KMS-11 (cell line): ENCODE measurements around the gene PNMT.
A peak's percentile ranks its signal among the peaks of the same experiment; 100 is the strongest.

Experiments
- H2AFZ ChIP-seq: fragments of 200-600 bp; sonication (generic); 2 replicates; pipeline ENCODE4 v1.6.1; 2016; ENCODE audit warnings: antibody characterized with exemption, mixed run types, low read depth
- H3K27ac ChIP-seq: fragments of 200-600 bp; sonication (generic); 2 replicates; pipeline ENCODE4 v1.6.1; 2016; ENCODE audit warnings: mild to moderate bottlenecking, mixed run types
- H3K27me3 ChIP-seq: fragments of 200-600 bp; sonication (generic); 2 replicates; pipeline ENCODE4 v1.6.1; 2017; ENCODE audit warnings: mild to moderate bottlenecking, low read depth, mixed run types, moderate library complexity; ENCODE audit not compliant: insufficient read depth
- H3K36me3 ChIP-seq: fragments of 200-600 bp; sonication (generic); 2 replicates; pipeline ENCODE4 v1.6.1; 2017; ENCODE audit warnings: mild to moderate bottlenecking, mixed run types; ENCODE audit not compliant: insufficient read depth
- H3K4me1 ChIP-seq: fragments of 200-600 bp; sonication (generic); 2 replicates; pipeline ENCODE4 v1.6.1; 2016; ENCODE audit warnings: mild to moderate bottlenecking, low read depth, mixed run types; ENCODE audit not compliant: poor library complexity, severe bottlenecking
- H3K4me2 ChIP-seq: fragments of 200-600 bp; sonication (generic); 2 replicates; pipeline ENCODE4 v1.7.0; 2016; ENCODE audit warnings: mild to moderate bottlenecking, mixed run types
- H3K4me3 ChIP-seq: fragments of 200-600 bp; sonication (generic); IDR thresholded peaks from 2 replicates; pipeline ENCODE4 v1.6.1; 2017; ENCODE audit warnings: low read depth, low read length, mixed read lengths; ENCODE audit not compliant: insufficient read depth
- H3K79me2 ChIP-seq: fragments of 200-600 bp; sonication (generic); 2 replicates; pipeline ENCODE4 v1.6.1; 2016; ENCODE audit warnings: low read depth, mixed run types; ENCODE audit not compliant: insufficient read depth
- H3K9ac ChIP-seq: fragments of 200-600 bp; sonication (generic); 2 replicates; pipeline ENCODE4 v1.6.1; 2016; ENCODE audit warnings: mild to moderate bottlenecking, mixed run types
- H4K20me1 ChIP-seq: fragments of 200-600 bp; sonication (generic); 2 replicates; pipeline ENCODE4 v1.6.1; 2016; ENCODE audit warnings: mild to moderate bottlenecking, mixed run types; ENCODE audit not compliant: insufficient read depth
- TF ChIP-seq, protein P1 (sequence below): fragments of 200-600 bp; sonication (generic); conservative IDR thresholded peaks from 2 replicates; pipeline ENCODE4 v1.6.1; 2017; ENCODE audit warnings: low read depth, mild to moderate bottlenecking, antibody characterized with exemption, low read length, moderate library complexity, mixed read lengths

PNMT gene

GRCh38 chr17:39621523-39622379 is 46.5 kb upstream of the PNMT start:
- TF ChIP-seq, protein P1, sequence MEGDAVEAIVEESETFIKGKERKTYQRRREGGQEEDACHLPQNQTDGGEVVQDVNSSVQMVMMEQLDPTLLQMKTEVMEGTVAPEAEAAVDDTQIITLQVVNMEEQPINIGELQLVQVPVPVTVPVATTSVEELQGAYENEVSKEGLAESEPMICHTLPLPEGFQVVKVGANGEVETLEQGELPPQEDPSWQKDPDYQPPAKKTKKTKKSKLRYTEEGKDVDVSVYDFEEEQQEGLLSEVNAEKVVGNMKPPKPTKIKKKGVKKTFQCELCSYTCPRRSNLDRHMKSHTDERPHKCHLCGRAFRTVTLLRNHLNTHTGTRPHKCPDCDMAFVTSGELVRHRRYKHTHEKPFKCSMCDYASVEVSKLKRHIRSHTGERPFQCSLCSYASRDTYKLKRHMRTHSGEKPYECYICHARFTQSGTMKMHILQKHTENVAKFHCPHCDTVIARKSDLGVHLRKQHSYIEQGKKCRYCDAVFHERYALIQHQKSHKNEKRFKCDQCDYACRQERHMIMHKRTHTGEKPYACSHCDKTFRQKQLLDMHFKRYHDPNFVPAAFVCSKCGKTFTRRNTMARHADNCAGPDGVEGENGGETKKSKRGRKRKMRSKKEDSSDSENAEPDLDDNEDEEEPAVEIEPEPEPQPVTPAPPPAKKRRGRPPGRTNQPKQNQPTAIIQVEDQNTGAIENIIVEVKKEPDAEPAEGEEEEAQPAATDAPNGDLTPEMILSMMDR: peak; percentile 100
- Histone ChIP-seq H3K4me2 (peak overlapping the region; percentile 67), H3K79me2 (no peaks in the 10 kb centered on the region), H2AFZ (peak overlapping the region; percentile 62), H4K20me1 (no peaks in the 10 kb centered on the region), H3K27ac (no peak overlapping the region), H3K36me3 (no peaks in the 10 kb centered on the region), H3K9ac (no peak overlapping the region; the same call in 1 of the 2 replicates), H3K4me3 (no peak overlapping the region), H3K27me3 (no peaks in the 10 kb centered on the region), H3K4me1 (peaks cover 45% of the 10 kb centered on the region)

GRCh38 chr17:39622380-39623006 is 45.8 kb upstream of the PNMT start:
- Histone ChIP-seq H3K27ac (no peak overlapping the region), H3K27me3 (no peaks in the 10 kb centered on the region)

GRCh38 chr17:39623356-39623950 is 44.8 kb upstream of the PNMT start:
- peaks cover 34% of the 10 kb centered on the region for H3K4me1 ChIP-seq

More at GRCh38 chr17:39622380-39623006, 45.8 kb upstream of the PNMT start:
- H3K4me3 ChIP-seq: no peak overlapping the region
- no peaks in the 10 kb centered on the region for H3K36me3 ChIP-seq
- peak overlapping the region; percentile 67 for H3K4me2 ChIP-seq
- TF ChIP-seq, protein P1: no peak
- H4K20me1 ChIP-seq: no peaks in the 10 kb centered on the region
- H3K9ac ChIP-seq: no peak overlapping the region; the same call in 1 of the 2 replicates
- peak overlapping the region; percentile 62 for H2AFZ ChIP-seq
- H3K4me1 ChIP-seq: peaks cover 37% of the 10 kb centered on the region
- no peaks in the 10 kb centered on the region for H3K79me2 ChIP-seq

GRCh38 chr17:39624313-39624712 is 43.9 kb upstream of the PNMT start:
- H3K36me3 ChIP-seq: no peaks in the 10 kb centered on the region
- no peaks in the 10 kb centered on the region for H4K20me1 ChIP-seq
- H3K9ac ChIP-seq: no peak overlapping the region
- no peak overlapping the region for H3K4me2 ChIP-seq
- TF ChIP-seq, protein P1: no peak
- peaks cover 25% of the 10 kb centered on the region for H3K4me1 ChIP-seq
- H3K27me3 ChIP-seq: peaks cover 3% of the 10 kb centered on the region; the same call in 1 of the 2 replicates
- no peak overlapping the region for H2AFZ ChIP-seq
- H3K4me3 ChIP-seq: no peak overlapping the region
- H3K79me2 ChIP-seq: no peaks in the 10 kb centered on the region
- no peak overlapping the region for H3K27ac ChIP-seq

More at GRCh38 chr17:39623356-39623950, 44.8 kb upstream of the PNMT start:
- H3K36me3 ChIP-seq: no peaks in the 10 kb centered on the region
- H4K20me1 ChIP-seq: no peaks in the 10 kb centered on the region
- peak overlapping the region; percentile 44; the same call in 1 of the 2 replicates for H2AFZ ChIP-seq
- no peak overlapping the region for H3K9ac ChIP-seq
- H3K79me2 ChIP-seq: no peaks in the 10 kb centered on the region
- H3K27ac ChIP-seq: no peak overlapping the region
- TF ChIP-seq, protein P1: peak; percentile 96
- peak overlapping the region; percentile 67; the same call in 1 of the 2 replicates for H3K4me2 ChIP-seq
- no peaks in the 10 kb centered on the region; the same call in 1 of the 2 replicates for H3K27me3 ChIP-seq
- no peak overlapping the region for H3K4me3 ChIP-seq
